ENCODE results near the gene SPATA13. TPM values are rescaled to one million over a fixed set of nuclear protein-coding genes. Genes with fewer than 3 reads are reported as not detected.

Gene SPATA13
- total RNA-seq, 1 donor from 2014 or later, result 44.2 TPM

GRCh38 chr13:24195626-24196025 lies 35.1 kb downstream of the SPATA13 start:
- Histone ChIP-seq H3K27me3 (ENCODE audit: low read depth) (no peaks in the 10 kb centered on the region), H3K36me3 (no peaks in the 10 kb centered on the region), H3K4me1 (peaks cover 9% of the 10 kb centered on the region), H3K4me3 (no peak overlapping the region), H3K9me3 (no peaks in the 10 kb centered on the region), H3K27ac (no peak overlapping the region)
- no peak for TF ChIP-seq CTCF (IDR thresholded peaks at IDR 0.05)
- intact Hi-C loops (cut with DNase I), result no loop called here
- ATAC-seq, result no peak
- no peak for DNase-seq

- no peak for TF ChIP-seq CTCF (IDR thresholded peaks at IDR 0.05)
- intact Hi-C loops (cut with DNase I), result no loop called here
- ATAC-seq (peak; percentile 8 to 27), DNase-seq (no peak)
- Histone ChIP-seq H3K27me3 (ENCODE audit: low read depth) (no peaks in the 10 kb centered on the region), H3K9me3 (no peaks in the 10 kb centered on the region), H3K4me1 (peaks cover 9% of the 10 kb centered on the region), H3K27ac (no peak overlapping the region), H3K36me3 (no peaks in the 10 kb centered on the region), H3K4me3 (no peak overlapping the region)
Observed at GRCh38 chr13:24196593-24197197, 36.2 kb downstream of the SPATA13 start.

GRCh38 chr13:24199016-24199415 lies 38.5 kb downstream of the SPATA13 start:
- ATAC-seq (no peak), DNase-seq (no peak)
- peaks cover 12% of the 10 kb centered on the region for H3K4me1 ChIP-seq
- intact Hi-C loops (cut with DNase I), result no loop called here
- no peak overlapping the region for H3K4me3 ChIP-seq
- H3K36me3 ChIP-seq, result no peaks in the 10 kb centered on the region
- TF ChIP-seq CTCF (IDR thresholded peaks at IDR 0.05), result no peak
- H3K27me3 ChIP-seq (ENCODE audit: low read depth), result no peaks in the 10 kb centered on the region
- no peak overlapping the region for H3K27ac ChIP-seq
- H3K9me3 ChIP-seq, result no peaks in the 10 kb centered on the region

- ATAC-seq (no peak), DNase-seq (no peak)
- Histone ChIP-seq H3K27ac (no peak overlapping the region), H3K4me1 (peaks cover 17% of the 10 kb centered on the region), H3K9me3 (no peaks in the 10 kb centered on the region), H3K27me3 (ENCODE audit: low read depth) (no peaks in the 10 kb centered on the region), H3K36me3 (no peaks in the 10 kb centered on the region), H3K4me3 (no peak overlapping the region)
- intact Hi-C loops (cut with DNase I), result no loop called here
- TF ChIP-seq CTCF (IDR thresholded peaks at IDR 0.05), result no peak
Observed at GRCh38 chr13:24202215-24202614, 41.7 kb downstream of the SPATA13 start.

GRCh38 chr13:24203273-24203672 lies 42.8 kb downstream of the SPATA13 start:
- H3K27me3 ChIP-seq (ENCODE audit: low read depth), result no peaks in the 10 kb centered on the region
- H3K27ac ChIP-seq, result no peak overlapping the region
- intact Hi-C loops (cut with DNase I), result no loop called here
- ATAC-seq, result no peak
- peaks cover 17% of the 10 kb centered on the region for H3K4me1 ChIP-seq
- no peak overlapping the region for H3K4me3 ChIP-seq
- DNase-seq, result no peak
- no peaks in the 10 kb centered on the region for H3K36me3 ChIP-seq
- H3K9me3 ChIP-seq, result no peaks in the 10 kb centered on the region
- TF ChIP-seq CTCF (IDR thresholded peaks at IDR 0.05), result no peak
